DND-41 (cell line): Measurements from ENCODE around the gene RNF186.

Experiments
- ATAC-seq: fragments of 200-7000 bp; cut with Tn5 transposase; 3 replicates; pipeline ENCODE4 v1.9.1; 2021; ENCODE audit warnings: low read depth; ENCODE audit not compliant: insufficient read depth
- DNase-seq: peaks from one replicate; pipeline ENCODE4 v3.0.0-alpha.2; 2020
- H2AFZ ChIP-seq: 2 replicates; pipeline ENCODE4 v1.6.0; 2012; ENCODE audit warnings: low read depth, low read length
- H3K27ac ChIP-seq: 2 replicates; pipeline ENCODE4 v1.5.1; 2012; ENCODE audit warnings: low read length, inconsistent platforms
- H3K27me3 ChIP-seq: fragments of 200-600 bp; sonication (generic); 2 replicates; pipeline ENCODE4 v1.6.0; 2012; ENCODE audit warnings: low read length, mild to moderate bottlenecking, inconsistent platforms; ENCODE audit not compliant: insufficient read depth, poor library complexity
- H3K36me3 ChIP-seq: 2 replicates; pipeline ENCODE4 v1.5.1; 2012; ENCODE audit warnings: low read length, inconsistent platforms; ENCODE audit not compliant: insufficient read depth
- H3K4me1 ChIP-seq: 2 replicates; pipeline ENCODE4 v1.5.1; 2012; ENCODE audit warnings: mild to moderate bottlenecking, low read length; ENCODE audit not compliant: insufficient read depth
- H3K4me2 ChIP-seq: 2 replicates; pipeline ENCODE4 v1.6.0; 2012; ENCODE audit warnings: mild to moderate bottlenecking, moderate library complexity, low read length, inconsistent platforms; ENCODE audit not compliant: insufficient read depth
- H3K4me3 ChIP-seq, 2 experiments: fragments of 200-600 bp in 1 of 2; shearing (Covaris generic) in 1 of 2; 2 replicates each; pipeline ENCODE4 v1.5.1; 2012 to 2016; ENCODE audit warnings: inconsistent platforms in 2 of 2, low read length in 2 of 2, mild to moderate bottlenecking in 2 of 2, low read depth in 1 of 2, moderate library complexity in 1 of 2
- H3K79me2 ChIP-seq: 2 replicates; pipeline ENCODE4 v1.6.0; 2012; ENCODE audit warnings: low read length, inconsistent platforms; ENCODE audit not compliant: insufficient read depth
- H3K9ac ChIP-seq: 2 replicates; pipeline ENCODE4 v1.6.0; 2012; ENCODE audit warnings: low read depth, mild to moderate bottlenecking, inconsistent platforms, low read length, moderate library complexity
- H3K9me3 ChIP-seq: 2 replicates; pipeline ENCODE4 v1.5.1; 2012; ENCODE audit warnings: low read length, moderate library complexity, mild to moderate bottlenecking, inconsistent platforms; ENCODE audit not compliant: insufficient read depth, severe bottlenecking
- H4K20me1 ChIP-seq: 2 replicates; pipeline ENCODE4 v1.6.0; 2012; ENCODE audit warnings: low read length; ENCODE audit not compliant: insufficient read depth
- CTCF ChIP-seq: IDR thresholded peaks from 2 replicates; pipeline ENCODE4 v1.5.1; 2012; ENCODE audit warnings: borderline replicate concordance, low read length, moderate library complexity, mild to moderate bottlenecking; ENCODE audit not compliant: poor library complexity, severe bottlenecking; ENCODE audit errors: extremely low read depth
- EZH2 ChIP-seq: IDR thresholded peaks from 3 replicates; pipeline ENCODE4 v1.6.1; 2012; ENCODE audit warnings: borderline replicate concordance, low read depth, mild to moderate bottlenecking, moderate library complexity, low read length, inconsistent platforms; ENCODE audit not compliant: severe bottlenecking

Gene RNF186

GRCh38 chr1:19765623-19766022 is 49.5 kb downstream of the RNF186 start:
- H3K4me3 ChIP-seq, result no peak overlapping the region
- no peak overlapping the region for H2AFZ ChIP-seq
- no peaks in the 10 kb centered on the region for H3K79me2 ChIP-seq
- H3K9me3 ChIP-seq, result no peaks in the 10 kb centered on the region
- TF ChIP-seq CTCF, result no peak
- TF ChIP-seq EZH2, result no peak
- no peaks in the 10 kb centered on the region for H3K36me3 ChIP-seq
- H4K20me1 ChIP-seq, result peaks cover 8% of the 10 kb centered on the region; the same call in 1 of the 2 replicates
- H3K4me2 ChIP-seq, result no peak overlapping the region
- H3K9ac ChIP-seq, result no peak overlapping the region
- ATAC-seq (no peak), DNase-seq (no peak)
- H3K27ac ChIP-seq, result no peak overlapping the region
- peaks cover 5% of the 10 kb centered on the region for H3K27me3 ChIP-seq
- no peaks in the 10 kb centered on the region for H3K4me1 ChIP-seq

GRCh38 chr1:19764848-19765247 is 50.2 kb downstream of the RNF186 start:
- Histone ChIP-seq H2AFZ (no peak overlapping the region), H3K79me2 (no peaks in the 10 kb centered on the region), H3K4me1 (no peaks in the 10 kb centered on the region), H3K27ac (no peak overlapping the region), H4K20me1 (peaks cover 8% of the 10 kb centered on the region; the same call in 1 of the 2 replicates), H3K9ac (no peak overlapping the region), H3K27me3 (peaks cover 5% of the 10 kb centered on the region), H3K36me3 (no peaks in the 10 kb centered on the region), H3K9me3 (no peaks in the 10 kb centered on the region), H3K4me3 (no peak overlapping the region), H3K4me2 (no peak overlapping the region)
- ATAC-seq (no peak), DNase-seq (no peak)
- TF ChIP-seq EZH2, result no peak
- TF ChIP-seq CTCF, result no peak
